Occipital lobe (tissue), 2 donors: ENCODE data around the gene KATNIP. TPM values are rescaled to one million over a fixed set of nuclear protein-coding genes. Genes with fewer than 3 reads are reported as not detected.

ENCODE experiments used
- DNase-seq: peaks from one replicate; lab custom pipeline; 2025; lab: John Stamatoyannopoulos, UW
- total RNA-seq: library from RNA; depleted of rRNA; stranded (reverse); fragments of >200 nt; gene quantifications from one replicate; pipeline ENCODE4 v1.2.3, GENCODE V29; 2014

The KATNIP gene
- total RNA-seq, 1 donor from 2014 or later = 18.7 TPM

DNA sequence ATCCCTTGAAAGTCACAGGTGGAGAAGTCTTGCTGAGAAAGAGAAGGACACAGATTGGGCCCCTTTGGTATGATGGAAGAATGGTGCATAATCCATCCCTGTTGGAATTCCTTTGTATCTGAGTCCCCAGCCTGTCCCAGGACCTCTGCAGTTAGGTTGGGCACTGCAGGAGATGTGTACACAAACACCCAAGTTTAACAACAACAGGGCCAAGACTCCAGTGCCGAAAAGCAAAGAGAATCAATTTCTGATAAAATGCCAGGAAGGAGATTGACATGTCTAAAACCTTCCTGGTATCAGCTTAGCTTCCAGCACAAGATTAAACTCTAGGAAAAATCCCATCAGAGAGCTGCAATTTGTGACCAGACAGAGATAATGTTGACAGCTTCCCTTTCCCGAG is 32.9 kb downstream of the KATNIP start:
- no peak for DNase-seq

DNA sequence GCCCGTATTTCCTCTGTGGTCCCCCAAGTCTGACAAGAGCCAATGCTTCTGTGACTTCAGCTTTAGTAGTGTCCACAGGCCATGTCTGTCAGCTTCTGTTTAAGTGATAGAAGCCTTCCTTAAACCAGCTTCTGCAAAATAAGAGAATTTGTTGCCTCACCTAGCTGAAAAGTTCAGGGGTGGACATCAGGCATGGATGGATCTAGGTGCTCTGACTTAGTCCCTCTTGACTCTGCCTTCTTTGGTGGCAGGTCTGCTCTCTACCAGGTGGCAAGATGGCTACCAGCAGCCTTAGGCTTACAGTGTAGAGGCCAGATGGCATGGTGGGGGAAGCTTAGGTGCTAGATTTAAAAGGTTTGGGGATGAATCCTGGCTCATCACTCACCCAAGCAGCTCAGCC is 33.7 kb downstream of the KATNIP start:
- no peak for DNase-seq

DNA sequence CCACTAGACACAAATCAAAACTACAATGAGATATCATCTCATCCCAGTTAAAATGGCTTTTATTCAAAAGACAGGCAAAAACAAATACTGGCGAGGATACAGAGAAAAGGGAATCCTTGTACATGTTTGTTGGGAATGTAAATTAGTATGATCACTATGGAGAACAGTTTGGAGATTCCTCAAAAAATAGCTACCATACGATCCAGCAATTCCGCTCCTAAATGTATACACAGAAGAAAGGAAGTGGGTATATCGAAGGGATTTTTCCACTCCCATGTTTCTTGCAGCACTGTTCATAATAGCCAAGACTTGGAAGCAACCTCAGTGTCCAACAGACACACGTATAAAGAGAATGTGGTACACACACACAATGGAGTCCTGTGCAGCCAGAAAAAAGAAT is 35.3 kb downstream of the KATNIP start:
- no peak for DNase-seq

DNA sequence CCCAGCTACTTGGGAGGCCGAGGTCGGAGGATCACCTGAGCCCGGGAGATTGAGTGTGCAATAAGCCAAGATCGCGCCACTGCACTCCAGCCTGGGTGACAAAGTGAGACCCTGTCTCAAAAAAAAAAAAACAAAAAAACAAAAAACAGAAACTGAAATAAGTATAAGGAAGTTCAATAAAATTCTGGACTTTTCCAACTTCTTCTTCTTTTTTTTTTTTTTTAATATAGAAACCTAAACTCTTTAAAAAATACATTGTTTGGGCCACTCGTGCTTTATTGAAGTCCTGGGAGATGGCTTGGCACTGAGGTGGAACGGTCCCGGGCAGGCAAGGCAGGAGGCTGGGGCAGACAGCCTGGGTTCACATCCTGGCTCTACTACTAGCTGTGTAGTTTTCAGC is 36.8 kb downstream of the KATNIP start:
- no peak for DNase-seq

DNA sequence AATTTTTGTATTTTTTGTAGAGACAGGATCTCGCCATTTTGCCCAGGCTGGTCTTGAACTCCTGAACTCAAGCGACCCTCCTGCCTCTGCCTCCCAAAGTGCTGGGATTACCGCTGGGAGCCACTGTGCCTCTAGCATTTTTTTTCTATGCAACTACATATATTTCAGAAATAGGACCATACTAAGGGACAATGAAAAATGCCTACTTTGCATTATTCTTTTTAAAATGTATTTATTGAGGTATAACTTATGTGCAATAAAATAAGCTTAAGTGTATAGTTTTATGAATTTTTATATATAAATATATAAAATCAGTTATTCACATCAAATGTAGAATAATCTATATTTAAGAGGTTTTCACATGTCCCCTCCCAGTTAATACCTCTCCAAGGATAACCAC is 38.1 kb downstream of the KATNIP start:
- no peak for DNase-seq

DNA sequence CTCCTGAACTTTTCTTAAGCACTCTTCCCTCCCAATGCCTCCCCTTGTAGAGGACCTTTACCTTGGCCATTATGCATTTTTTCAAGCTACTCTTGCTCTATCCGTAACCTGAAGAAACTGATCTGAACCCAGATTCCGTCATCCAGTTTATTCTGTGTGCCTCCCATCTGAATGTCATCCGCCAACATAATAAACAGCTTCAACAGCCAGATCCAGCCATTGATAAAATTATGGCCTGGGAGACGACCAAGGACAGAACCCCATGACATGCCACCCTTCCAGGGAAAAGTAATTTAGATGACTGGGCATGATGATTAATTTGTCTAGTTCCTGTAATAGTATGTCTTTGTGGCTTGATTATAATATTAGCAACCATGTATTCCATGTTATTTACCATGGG is 41.9 kb downstream of the KATNIP start:
- DNase-seq = no peak

DNA sequence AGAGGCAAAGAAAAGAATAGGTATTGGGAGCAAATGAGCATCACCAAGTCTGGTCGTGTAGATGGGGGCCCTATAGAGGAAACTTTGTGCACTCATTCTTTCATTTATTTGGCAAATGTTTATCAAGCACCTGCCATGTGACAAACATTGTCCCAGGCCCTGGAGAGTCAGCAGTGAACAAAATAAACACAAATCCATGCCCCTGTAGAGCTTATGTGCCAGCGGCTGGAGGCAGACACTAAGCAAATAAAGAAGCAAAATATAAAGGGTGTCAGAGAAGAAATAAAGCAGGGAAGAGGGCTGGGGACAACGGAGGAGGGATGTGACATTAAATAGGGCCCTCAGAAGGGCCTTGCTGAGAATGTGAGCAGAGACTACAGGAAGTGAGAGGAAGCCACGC is 45.5 kb downstream of the KATNIP start:
- no peak for DNase-seq

DNA sequence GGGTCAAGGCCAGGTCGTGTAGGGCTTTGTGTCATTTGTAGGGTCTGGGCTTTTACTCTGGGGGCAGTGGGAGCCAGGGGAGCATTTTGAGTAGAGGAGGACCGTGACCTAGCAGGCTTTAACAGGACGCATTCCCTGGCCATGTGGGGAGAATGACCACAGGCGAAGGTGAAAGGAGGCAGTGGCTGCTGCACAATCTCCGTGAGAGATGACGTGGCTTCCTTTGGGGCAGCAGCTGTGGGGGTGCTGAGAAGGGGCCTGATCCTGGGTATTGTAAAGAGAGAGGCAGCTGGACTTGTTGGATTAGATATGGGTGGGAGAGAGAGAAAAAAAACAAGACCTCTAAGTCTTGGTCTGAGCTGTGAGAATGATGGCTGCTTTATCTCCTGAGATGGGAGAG is 46.0 kb downstream of the KATNIP start:
- DNase-seq = no peak

DNA sequence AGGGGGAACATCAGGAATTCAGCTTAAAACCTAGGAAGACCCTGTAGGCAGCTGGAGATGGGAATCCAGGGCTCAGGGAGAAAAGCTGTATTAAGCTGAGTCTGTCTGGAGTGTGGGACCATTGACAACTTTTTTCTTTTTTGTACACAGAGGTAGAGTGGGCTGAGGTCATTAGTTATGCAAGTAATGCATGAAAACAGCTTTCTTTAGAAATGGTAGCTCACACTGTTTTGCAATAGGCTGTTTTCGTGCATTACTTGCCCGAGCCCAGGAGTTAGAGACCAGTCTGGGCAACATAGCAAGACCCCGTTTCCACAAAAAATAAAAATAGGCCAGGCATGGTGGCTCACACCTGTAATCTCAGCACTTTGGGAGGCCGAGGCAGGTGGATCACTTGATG is 46.5 kb downstream of the KATNIP start:
- no peak for DNase-seq

DNA sequence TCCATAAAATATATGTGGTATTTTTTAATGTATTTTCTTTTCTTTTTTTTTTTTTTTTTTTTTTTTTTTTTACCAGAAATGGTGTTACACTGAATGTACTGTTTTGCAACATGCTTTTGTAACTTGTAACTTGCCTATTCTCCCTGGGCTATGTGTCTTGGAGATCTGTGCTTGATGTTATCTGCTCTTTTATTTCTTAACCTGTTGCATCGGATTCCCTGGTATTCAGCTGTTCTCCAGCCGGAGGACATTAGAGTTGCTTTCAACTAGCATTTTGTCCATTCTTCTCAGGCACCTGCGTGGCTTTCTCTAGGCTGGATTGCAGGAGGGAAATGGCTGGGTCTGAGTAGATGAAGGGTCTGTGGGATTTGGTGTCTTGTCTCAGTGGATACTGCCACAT is 47.4 kb downstream of the KATNIP start:
- DNase-seq = no peak

DNA sequence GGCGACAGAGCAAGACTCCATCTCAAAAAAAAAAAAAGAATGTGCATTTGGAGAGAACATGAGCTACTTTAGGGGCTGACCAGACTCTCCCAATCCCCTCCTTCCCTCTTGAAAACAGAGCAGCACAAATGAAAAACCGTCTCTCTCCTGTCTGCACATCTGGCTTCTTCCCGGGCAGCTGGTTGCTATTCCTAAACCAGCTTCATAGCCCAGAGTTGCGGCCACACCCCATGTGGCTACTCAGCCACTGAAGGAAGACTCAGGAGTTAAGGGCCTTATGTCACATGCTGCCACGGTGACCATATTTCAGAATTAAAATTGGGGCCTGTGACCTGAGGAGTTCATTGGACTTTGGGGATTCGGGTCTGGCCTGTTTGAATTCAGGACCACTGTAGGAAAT is 48.3 kb downstream of the KATNIP start:
- DNase-seq = no peak

DNA sequence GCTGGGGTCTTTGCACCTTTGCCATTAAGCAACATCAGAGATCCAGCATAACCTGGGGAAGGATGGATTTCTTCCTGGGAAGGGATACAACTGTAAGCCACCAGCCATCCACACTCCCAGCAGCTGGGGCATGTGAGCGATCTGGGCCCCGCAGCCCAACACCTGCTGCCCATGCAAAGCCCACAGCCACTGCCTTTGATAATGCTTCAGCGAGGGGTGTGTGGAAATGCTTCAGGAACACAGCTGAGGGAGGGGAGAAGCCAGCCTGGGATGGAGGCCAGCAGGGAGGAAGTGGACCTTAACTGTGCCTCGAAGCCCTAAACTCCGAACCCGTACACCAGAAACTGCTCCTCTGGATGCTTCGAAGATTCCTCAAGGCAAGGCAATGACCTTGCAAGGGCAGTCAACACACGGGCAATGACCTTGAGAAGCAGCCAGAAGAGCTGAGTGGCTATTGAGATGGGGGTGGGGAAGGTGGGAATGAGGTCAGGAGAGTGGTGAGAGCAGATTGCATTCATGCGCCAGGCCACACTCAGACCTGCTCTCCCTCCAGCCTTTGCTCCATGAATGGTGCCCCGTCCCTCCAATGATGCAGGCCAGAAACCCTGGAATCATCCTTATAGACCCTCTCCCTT is 49.1 kb downstream of the KATNIP start:
- no peak for DNase-seq

DNA sequence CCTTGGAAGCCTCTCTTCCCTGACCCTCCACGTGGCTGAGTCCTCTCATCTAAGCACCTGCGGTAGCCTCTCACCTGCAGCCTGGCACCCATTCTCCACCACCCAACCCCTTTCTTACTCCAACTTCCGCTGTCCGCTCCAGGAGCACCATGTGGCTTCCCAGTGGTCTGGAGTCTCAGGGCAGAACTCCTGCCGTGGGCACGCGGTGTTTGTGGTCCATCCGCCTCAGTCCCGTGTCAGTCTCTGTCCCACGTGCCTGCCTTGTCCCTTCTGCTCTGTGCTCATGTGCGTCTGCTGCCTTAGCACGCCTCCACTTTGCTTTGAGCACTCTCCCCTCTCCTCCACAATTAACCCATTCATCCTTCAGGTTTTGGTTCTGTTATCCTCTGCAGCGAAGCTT is 49.7 kb downstream of the KATNIP start:
- no peak for DNase-seq

Other genes with a start within 250 kb of the KATNIP start
- gene IL4R, start 236.2 kb upstream of the KATNIP start, total RNA-seq = 1.1 TPM
- gene IL21R, start 148.0 kb upstream of the KATNIP start, total RNA-seq = not detected
- 66.0 TPM for gene GTF3C1, start 231 bp upstream of the KATNIP start, total RNA-seq